SK-N-SH (cell line): ENCODE measurements around the gene CSNK1A1L. TPM values are rescaled to one million over a fixed set of nuclear protein-coding genes. Genes with fewer than 3 reads are reported as not detected.

ENCODE experiments used
- CTCF ChIA-PET: fragments of 300-600, 350-600 bp; formaldehyde crosslinking; extraction: SDS; loops from one replicate; lab custom pipeline; 2021; lab: Yijun Ruan, JAX
- POLR2A ChIA-PET: fragments of 350-600 bp; sonication (Branson Sonifier 250); formaldehyde crosslinking; extraction: SDS; loops from one replicate; lab custom pipeline; 2020; ENCODE audit warnings: antibody characterized with exemption, inconsistent platforms; lab: Yijun Ruan, JAX
- DNase-seq: peaks from one replicate; pipeline ENCODE4 v3.0.0; 2012
- H2AFZ ChIP-seq: fragments of 200-600 bp; sonication (generic); 2 replicates; pipeline ENCODE4 v1.8.1; 2016; ENCODE audit warnings: antibody characterized with exemption, mild to moderate bottlenecking, low read depth
- H3F3A ChIP-seq: fragments of 200-600 bp; sonication (generic); replicated peaks from 2 replicates; pipeline ENCODE3; 2016; ENCODE audit warnings: antibody characterized with exemption, mild to moderate bottlenecking; ENCODE audit not compliant: insufficient read depth
- H3K27ac ChIP-seq, 2 experiments: fragments of 200-500 bp in 1 of 2; fragments of 200-600 bp in 1 of 2; sonication (Bioruptor generic) in 1 of 2; sonication (generic), shearing (Covaris generic) in 1 of 2; 2 replicates each; pipeline versions ENCODE4 v1.5.1 to v1.6.1; 2014 to 2016; ENCODE audit warnings: low read depth in 2 of 2, inconsistent platforms in 1 of 2, low read length in 1 of 2, mild to moderate bottlenecking in 1 of 2, mixed read lengths in 1 of 2
- H3K27me3 ChIP-seq: fragments of 200-600 bp; sonication (generic), shearing (Covaris generic); 2 replicates; pipeline ENCODE4 v1.6.1; 2016; ENCODE audit warnings: mixed run types; ENCODE audit not compliant: insufficient read depth
- H3K36me3 ChIP-seq, 2 experiments: fragments of 200-500 bp in 1 of 2; fragments of 200-600 bp in 1 of 2; sonication (Bioruptor generic) in 1 of 2; sonication (generic) in 1 of 2; replicated peaks in 1 of 2; 2 replicates each; pipeline versions ENCODE3 to v1.5.1; 2014 to 2016; ENCODE audit warnings: low read length in 1 of 2, mild to moderate bottlenecking in 1 of 2; ENCODE audit not compliant: insufficient read depth in 2 of 2, control insufficient read depth in 1 of 2
- H3K4me1 ChIP-seq, 2 experiments: fragments of 200-500 bp in 1 of 2; fragments of 200-600 bp in 1 of 2; sonication (Bioruptor generic) in 1 of 2; sonication (generic), shearing (Covaris generic) in 1 of 2; 2 replicates each; pipeline versions ENCODE4 v1.5.1 to v1.6.1; 2014 to 2016; ENCODE audit warnings: low read depth in 1 of 2, low read length in 1 of 2, mixed run types in 1 of 2; ENCODE audit not compliant: insufficient read depth in 2 of 2, control insufficient read depth in 1 of 2
- H3K4me2 ChIP-seq: fragments of 200-600 bp; sonication (generic), shearing (Covaris generic); 2 replicates; pipeline ENCODE4 v1.6.1; 2017; ENCODE audit warnings: mixed run types
- H3K4me3 ChIP-seq, 2 experiments: fragments of 200-500 bp in 1 of 2; fragments of 200-600 bp in 1 of 2; sonication (Bioruptor generic) in 1 of 2; sonication (generic), shearing (Covaris generic) in 1 of 2; 2 replicates each; pipeline versions ENCODE4 v1.5.1 to v1.8.1; 2014 to 2016; ENCODE audit warnings: low read depth in 2 of 2, inconsistent platforms in 1 of 2, low read length in 1 of 2, mild to moderate bottlenecking in 1 of 2, mixed read lengths in 1 of 2, moderate library complexity in 1 of 2
- H3K79me2 ChIP-seq: fragments of 200-600 bp; sonication (generic); 2 replicates; pipeline ENCODE4 v1.8.1; 2017; ENCODE audit warnings: mild to moderate bottlenecking; ENCODE audit not compliant: insufficient read depth
- H3K9ac ChIP-seq: fragments of 200-600 bp; sonication (generic); 2 replicates; pipeline ENCODE4 v1.6.1; 2017; ENCODE audit warnings: mixed run types
- H3K9me2 ChIP-seq: fragments of 200-600 bp; sonication (generic); 2 replicates; pipeline ENCODE4 v1.6.1; 2017; ENCODE audit warnings: mixed run types
- H3K9me3 ChIP-seq: fragments of 200-600 bp; sonication (generic); 2 replicates; pipeline ENCODE4 v1.6.1; 2017; ENCODE audit warnings: mixed run types, mild to moderate bottlenecking, moderate library complexity
- H4K20me1 ChIP-seq: fragments of 200-600 bp; sonication (generic); 2 replicates; pipeline ENCODE4 v1.6.1; 2017; ENCODE audit warnings: mild to moderate bottlenecking, mixed run types; ENCODE audit not compliant: insufficient read depth
- CHD2 ChIP-seq: fragments of 150-350 bp; IDR thresholded peaks from 2 replicates; pipeline ENCODE4 v1.6.1; 2018; ENCODE audit warnings: low read length; ENCODE audit not compliant: partially characterized antibody
- EP300 ChIP-seq, 2 experiments: IDR thresholded peaks; 2 replicates each; pipeline versions ENCODE4 v1.4.0 to v1.6.1; 2012; ENCODE audit warnings: borderline replicate concordance in 1 of 2, low read depth in 1 of 2, low read length in 1 of 2
- EZH2phosphoT487 ChIP-seq: fragments of 200-600 bp; sonication (generic); IDR thresholded peaks from 2 replicates; pipeline ENCODE4 v1.6.1; 2017; ENCODE audit warnings: low read depth, mixed run types, mild to moderate bottlenecking, antibody characterized with exemption, moderate library complexity, borderline replicate concordance
- FOSL2 ChIP-seq: IDR thresholded peaks from 2 replicates; pipeline ENCODE4 v1.4.0; 2012; ENCODE audit warnings: low read depth, mild to moderate bottlenecking, moderate library complexity, borderline replicate concordance
- FOXJ3 ChIP-seq: sonication (generic); formaldehyde crosslinking; IDR thresholded peaks from 2 replicates; pipeline ENCODE4 v1.5.1; 2020; ENCODE audit warnings: mild to moderate bottlenecking, missing genetic modification reagents
- MEF2A ChIP-seq: IDR thresholded peaks from 2 replicates; pipeline ENCODE4 v1.4.0; 2012; ENCODE audit warnings: low read depth, borderline replicate concordance
- MXI1 ChIP-seq: IDR thresholded peaks from 2 replicates; pipeline ENCODE4 v1.6.1; 2012; ENCODE audit warnings: mild to moderate bottlenecking, low read depth, low read length, improper control_type of control experiment
- NRF1 ChIP-seq: IDR thresholded peaks from 2 replicates; pipeline ENCODE4 v1.6.1; 2012; ENCODE audit warnings: low read depth, mild to moderate bottlenecking, low read length
- RAD21 ChIP-seq: IDR thresholded peaks from 2 replicates; pipeline ENCODE4 v1.6.1; 2012; ENCODE audit warnings: mild to moderate bottlenecking, low read length
- RFX5 ChIP-seq: IDR thresholded peaks from 2 replicates; pipeline ENCODE4 v1.6.1; 2012; ENCODE audit warnings: mild to moderate bottlenecking, improper control_type of control experiment, low read length
- RXRA ChIP-seq: IDR thresholded peaks from 2 replicates; pipeline ENCODE4 v1.4.0; 2012; ENCODE audit warnings: low read depth, mild to moderate bottlenecking, borderline replicate concordance
- SIN3A ChIP-seq: IDR thresholded peaks from 2 replicates; pipeline ENCODE4 v1.6.1; 2012; ENCODE audit warnings: low read depth, mild to moderate bottlenecking, low read length, moderate library complexity, borderline replicate concordance
- SMC3 ChIP-seq: IDR thresholded peaks from 2 replicates; pipeline ENCODE4 v1.6.1; 2012; ENCODE audit warnings: low read depth, low read length, improper control_type of control experiment
- TAF1 ChIP-seq: IDR thresholded peaks from 2 replicates; pipeline ENCODE4 v1.6.1; 2012; ENCODE audit warnings: low read depth, mild to moderate bottlenecking, low read length, moderate library complexity, borderline replicate concordance
- WGBS: methylation state at CpG from one replicate; pipeline ENCODE4 v1.1.6; 2017; ENCODE audit warnings: low lambda C conversion rate; 5-methylcytosine and 5-hydroxymethylcytosine counted together
- polyA plus RNA-seq, 3 experiments: library from polyadenylated mRNA; depleted of rRNA; stranded (reverse); fragments of >200 nt; gene quantifications; 2 replicates each; pipeline ENCODE4 v1.2.3, GENCODE V29; 2012
- TF ChIP-seq, protein P1 (sequence below): IDR thresholded peaks from 2 replicates; pipeline ENCODE4 v1.4.0; 2012; ENCODE audit warnings: low read depth, borderline replicate concordance
- TF ChIP-seq, protein P2 (sequence below): fragments of 200-600 bp; sonication (generic); IDR thresholded peaks from 2 replicates; pipeline ENCODE4 v1.6.1; 2017; ENCODE audit warnings: antibody characterized with exemption, mild to moderate bottlenecking, moderate library complexity
- TF ChIP-seq, protein P3 (sequence below): fragments of 150-350 bp; IDR thresholded peaks from 2 replicates; pipeline ENCODE4 v1.6.1; 2017; ENCODE audit warnings: antibody characterized with exemption, low read length, low read depth, borderline replicate concordance
- TF ChIP-seq, protein P4 (sequence below): IDR thresholded peaks from 2 replicates; pipeline ENCODE4 v1.4.0; 2012; ENCODE audit warnings: low read depth

CSNK1A1L gene
- polyA plus RNA-seq (2012; rRNA removed) = not detected in 2 replicates
- polyA plus RNA-seq (2012; cell fraction: cytosol; rRNA removed) = not detected in 2 replicates
- polyA plus RNA-seq (2012; cell fraction: nucleus; rRNA removed) = not detected in 2 replicates

DNA sequence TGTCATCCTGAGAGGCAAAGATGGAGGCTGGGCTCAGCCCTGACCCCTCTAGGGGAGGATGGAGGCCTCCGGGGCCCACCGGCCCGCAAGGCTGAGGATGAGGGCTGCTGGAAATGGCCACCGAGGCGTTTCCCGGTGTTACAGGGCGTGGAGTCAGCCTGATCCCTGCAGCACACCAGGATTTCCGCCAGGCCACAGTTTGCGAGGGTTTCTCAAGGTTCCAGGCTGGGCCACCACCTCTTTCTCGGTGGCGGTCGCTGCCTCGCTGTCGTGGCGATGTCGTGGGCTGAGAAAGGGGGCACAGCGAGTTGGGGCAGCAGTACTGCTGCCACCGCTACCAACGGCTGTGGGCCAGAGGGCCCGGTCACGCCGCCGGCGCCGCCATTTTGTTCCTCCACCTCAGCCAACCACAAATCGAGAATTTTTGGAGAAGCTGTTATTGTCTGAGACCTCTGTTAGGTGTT lies at the start of gene CSNK1A1L:
Gene CSNK1A1L, minus strand, starts transcription at position 414 of the 464 bp plus-strand sequence. Its CDS starts 408 bp downstream, at position 6.
- TF ChIP-seq NRF1 (no peak), TAF1 (no peak), FOSL2 (no peak), RAD21 (no peak), EP300 (IDR thresholded peaks at IDR 0.05; ENCODE audit: borderline replicate concordance in 1 of 2, low read depth in 1 of 2, low read length in 1 of 2) (no peak), MEF2A (no peak), SIN3A (no peak), CHD2 (no peak), FOXJ3 (CRISPR knock-in tag) (no peak), RFX5 (no peak), SMC3 (no peak), MXI1 (no peak), EZH2phosphoT487 (no peak), RXRA (no peak)
- TF ChIP-seq, protein P1, sequence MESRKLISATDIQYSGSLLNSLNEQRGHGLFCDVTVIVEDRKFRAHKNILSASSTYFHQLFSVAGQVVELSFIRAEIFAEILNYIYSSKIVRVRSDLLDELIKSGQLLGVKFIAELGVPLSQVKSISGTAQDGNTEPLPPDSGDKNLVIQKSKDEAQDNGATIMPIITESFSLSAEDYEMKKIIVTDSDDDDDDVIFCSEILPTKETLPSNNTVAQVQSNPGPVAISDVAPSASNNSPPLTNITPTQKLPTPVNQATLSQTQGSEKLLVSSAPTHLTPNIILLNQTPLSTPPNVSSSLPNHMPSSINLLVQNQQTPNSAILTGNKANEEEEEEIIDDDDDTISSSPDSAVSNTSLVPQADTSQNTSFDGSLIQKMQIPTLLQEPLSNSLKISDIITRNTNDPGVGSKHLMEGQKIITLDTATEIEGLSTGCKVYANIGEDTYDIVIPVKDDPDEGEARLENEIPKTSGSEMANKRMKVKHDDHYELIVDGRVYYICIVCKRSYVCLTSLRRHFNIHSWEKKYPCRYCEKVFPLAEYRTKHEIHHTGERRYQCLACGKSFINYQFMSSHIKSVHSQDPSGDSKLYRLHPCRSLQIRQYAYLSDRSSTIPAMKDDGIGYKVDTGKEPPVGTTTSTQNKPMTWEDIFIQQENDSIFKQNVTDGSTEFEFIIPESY = no peak
- TF ChIP-seq, protein P2, sequence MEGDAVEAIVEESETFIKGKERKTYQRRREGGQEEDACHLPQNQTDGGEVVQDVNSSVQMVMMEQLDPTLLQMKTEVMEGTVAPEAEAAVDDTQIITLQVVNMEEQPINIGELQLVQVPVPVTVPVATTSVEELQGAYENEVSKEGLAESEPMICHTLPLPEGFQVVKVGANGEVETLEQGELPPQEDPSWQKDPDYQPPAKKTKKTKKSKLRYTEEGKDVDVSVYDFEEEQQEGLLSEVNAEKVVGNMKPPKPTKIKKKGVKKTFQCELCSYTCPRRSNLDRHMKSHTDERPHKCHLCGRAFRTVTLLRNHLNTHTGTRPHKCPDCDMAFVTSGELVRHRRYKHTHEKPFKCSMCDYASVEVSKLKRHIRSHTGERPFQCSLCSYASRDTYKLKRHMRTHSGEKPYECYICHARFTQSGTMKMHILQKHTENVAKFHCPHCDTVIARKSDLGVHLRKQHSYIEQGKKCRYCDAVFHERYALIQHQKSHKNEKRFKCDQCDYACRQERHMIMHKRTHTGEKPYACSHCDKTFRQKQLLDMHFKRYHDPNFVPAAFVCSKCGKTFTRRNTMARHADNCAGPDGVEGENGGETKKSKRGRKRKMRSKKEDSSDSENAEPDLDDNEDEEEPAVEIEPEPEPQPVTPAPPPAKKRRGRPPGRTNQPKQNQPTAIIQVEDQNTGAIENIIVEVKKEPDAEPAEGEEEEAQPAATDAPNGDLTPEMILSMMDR = no peak
- TF ChIP-seq, protein P3, sequence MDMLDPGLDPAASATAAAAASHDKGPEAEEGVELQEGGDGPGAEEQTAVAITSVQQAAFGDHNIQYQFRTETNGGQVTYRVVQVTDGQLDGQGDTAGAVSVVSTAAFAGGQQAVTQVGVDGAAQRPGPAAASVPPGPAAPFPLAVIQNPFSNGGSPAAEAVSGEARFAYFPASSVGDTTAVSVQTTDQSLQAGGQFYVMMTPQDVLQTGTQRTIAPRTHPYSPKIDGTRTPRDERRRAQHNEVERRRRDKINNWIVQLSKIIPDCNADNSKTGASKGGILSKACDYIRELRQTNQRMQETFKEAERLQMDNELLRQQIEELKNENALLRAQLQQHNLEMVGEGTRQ = no peak
- TF ChIP-seq, protein P4, sequence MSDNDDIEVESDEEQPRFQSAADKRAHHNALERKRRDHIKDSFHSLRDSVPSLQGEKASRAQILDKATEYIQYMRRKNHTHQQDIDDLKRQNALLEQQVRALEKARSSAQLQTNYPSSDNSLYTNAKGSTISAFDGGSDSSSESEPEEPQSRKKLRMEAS = no peak
- Histone ChIP-seq H4K20me1 (no peaks in the 10 kb centered on the region), H3K4me3 (no peak within 1 kb of the TSS), H3K4me2 (no peak within 1 kb of the TSS), H3K36me3 (no peaks in the 10 kb centered on the region), H3K9ac (no peak within 1 kb of the TSS), H2AFZ (no peak within 1 kb of the TSS), H3K9me3 (no peaks in the 10 kb centered on the region), H3K4me1 (no peaks in the 10 kb centered on the region), H3F3A (peaks cover 4% of the 10 kb centered on the region), H3K79me2 (no peaks in the 10 kb centered on the region), H3K9me2 (no peaks in the 10 kb centered on the region), H3K27me3 (no peaks in the 10 kb centered on the region), H3K27ac (no peak within 1 kb of the TSS)
- CTCF ChIA-PET = no interaction called here
- WGBS = 76% methylated on average over 15 of the region's 26 CpGs
- no peak for DNase-seq
- POLR2A ChIA-PET = no interaction called here
